Forelimb muscle (tissue), 1 donor: ENCODE results near the gene DHX34. TPM values are rescaled to one million over a fixed set of nuclear protein-coding genes. Genes with fewer than 3 reads are reported as not detected.

Experiments used
- polyA plus RNA-seq: library from polyadenylated mRNA; unstranded; fragments of 120-200 nt; gene quantifications from one replicate; pipeline ENCODE4 v1.2.1, GENCODE V29; 2013; ENCODE audit not compliant: insufficient read length

Gene DHX34
- polyA plus RNA-seq, 1 donor: 9.9 TPM

Other genes with a start within 250 kb of the DHX34 start
- gene ZC3H4, start 235.5 kb upstream of the DHX34 start, polyA plus RNA-seq: 20.5 TPM
- 74.5 TPM for gene SAE1, start 218.5 kb upstream of the DHX34 start, polyA plus RNA-seq
- 2.4 TPM for gene BBC3, start 118.1 kb upstream of the DHX34 start, polyA plus RNA-seq
- 23.8 TPM for gene CCDC9, start 92.8 kb upstream of the DHX34 start, polyA plus RNA-seq
- gene INAFM1, start 74.4 kb upstream of the DHX34 start, polyA plus RNA-seq: 12.4 TPM
- 1.6 TPM for gene C5AR1, start 39.5 kb upstream of the DHX34 start, polyA plus RNA-seq
- 0.47 TPM for gene C5AR2, start 17.1 kb upstream of the DHX34 start, polyA plus RNA-seq
- gene MEIS3, start 70.2 kb downstream of the DHX34 start, polyA plus RNA-seq: 6.3 TPM
- 0.18 TPM for gene SLC8A2, start 122.6 kb downstream of the DHX34 start, polyA plus RNA-seq
- gene KPTN, start 134.9 kb downstream of the DHX34 start, polyA plus RNA-seq: 7.5 TPM
- 96.4 TPM for gene NAPA, start 165.7 kb downstream of the DHX34 start, polyA plus RNA-seq
- gene ZNF541, start 223.8 kb downstream of the DHX34 start, polyA plus RNA-seq: 0.08 TPM